ENCODE measurements around the gene AKAP13.
A peak's percentile ranks its signal among the peaks of the same experiment; 100 is the strongest.
"Not testable (repeated sequence)": the region's sequence is repeated elsewhere in the genome, so short reads cannot be mapped to it uniquely, and the experiment has no call there.

The AKAP13 gene

DNA sequence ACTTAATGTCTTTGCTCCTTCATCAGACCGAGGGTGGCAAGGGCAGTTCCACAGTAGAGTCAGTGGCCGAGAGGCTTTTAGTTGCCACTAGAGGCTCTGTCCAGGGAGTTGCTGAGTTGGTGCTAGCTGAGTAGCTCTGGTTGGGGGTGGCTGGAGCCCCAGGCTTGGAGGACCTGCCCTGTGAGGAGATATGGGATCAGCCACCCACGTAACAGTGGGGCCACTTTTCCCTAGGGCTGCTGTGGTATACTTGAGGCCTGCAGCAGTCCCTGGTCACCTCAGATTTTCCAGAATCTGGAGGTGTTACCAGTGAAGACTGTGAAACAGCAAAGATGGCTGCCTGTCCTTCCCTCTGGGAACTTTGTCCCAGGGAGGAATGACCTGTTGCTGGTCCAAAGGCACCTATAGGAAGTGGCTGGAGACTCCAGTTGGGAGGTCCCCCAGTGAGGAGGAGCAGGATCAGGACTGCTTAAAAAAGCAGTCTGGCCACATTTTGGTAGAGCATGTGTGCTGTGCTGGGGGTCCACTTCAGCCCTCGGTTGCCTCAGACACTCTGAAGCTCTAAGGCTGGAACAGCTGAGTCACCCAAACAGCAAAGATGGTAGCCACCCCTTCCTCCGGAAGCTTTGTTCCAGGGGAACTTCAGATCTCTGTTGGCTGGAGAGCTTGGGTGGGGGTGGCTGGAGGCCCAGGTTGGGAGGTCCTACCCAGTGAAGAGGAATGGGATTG lies 72.9 kb downstream of the AKAP13 start:
- no peak for DNase-seq

DNA sequence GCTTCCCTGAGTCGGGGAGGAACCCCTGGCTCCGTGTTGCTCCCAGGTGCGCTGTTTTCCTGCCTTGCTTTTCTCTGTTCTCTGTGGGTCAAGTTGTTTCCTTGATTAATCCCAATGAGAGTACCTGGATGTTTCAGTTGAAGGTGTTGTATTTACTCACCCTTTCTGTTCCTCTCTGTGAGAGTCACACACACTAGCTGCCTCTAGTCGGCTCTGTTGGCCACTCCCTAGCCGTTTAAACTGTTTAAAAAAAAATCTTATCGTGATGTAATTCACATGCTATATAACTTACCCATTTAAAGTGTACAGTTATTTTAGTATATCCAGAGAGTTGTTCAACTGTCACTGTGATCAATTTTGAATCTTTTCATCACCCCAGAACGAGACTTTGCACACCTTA lies 74.0 kb downstream of the AKAP13 start:
- DNase-seq: no peak

DNA sequence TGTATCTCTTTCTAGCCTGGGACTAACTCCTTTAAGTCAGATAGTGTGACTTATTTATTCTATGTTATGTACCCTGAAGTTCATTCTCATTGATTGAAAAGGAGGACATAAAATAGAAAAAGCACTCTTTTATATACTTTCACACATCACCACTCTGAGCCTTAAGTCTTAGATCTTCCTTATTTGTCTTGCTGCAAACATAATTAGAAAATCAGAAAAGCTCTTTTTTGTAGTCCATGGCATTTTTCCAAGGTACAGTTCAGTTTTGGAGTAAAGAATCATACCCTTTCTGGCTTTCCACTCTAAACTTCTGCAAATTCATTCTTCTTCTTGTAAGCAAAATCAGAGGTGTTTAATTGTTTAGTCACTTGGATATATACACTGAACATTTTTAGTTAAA lies 75.5 kb downstream of the AKAP13 start:
- DNase-seq: no peak

- no peak for DNase-seq
Observed at GRCh38 chr15:85456798-85457197, 76.4 kb downstream of the AKAP13 start.

DNA sequence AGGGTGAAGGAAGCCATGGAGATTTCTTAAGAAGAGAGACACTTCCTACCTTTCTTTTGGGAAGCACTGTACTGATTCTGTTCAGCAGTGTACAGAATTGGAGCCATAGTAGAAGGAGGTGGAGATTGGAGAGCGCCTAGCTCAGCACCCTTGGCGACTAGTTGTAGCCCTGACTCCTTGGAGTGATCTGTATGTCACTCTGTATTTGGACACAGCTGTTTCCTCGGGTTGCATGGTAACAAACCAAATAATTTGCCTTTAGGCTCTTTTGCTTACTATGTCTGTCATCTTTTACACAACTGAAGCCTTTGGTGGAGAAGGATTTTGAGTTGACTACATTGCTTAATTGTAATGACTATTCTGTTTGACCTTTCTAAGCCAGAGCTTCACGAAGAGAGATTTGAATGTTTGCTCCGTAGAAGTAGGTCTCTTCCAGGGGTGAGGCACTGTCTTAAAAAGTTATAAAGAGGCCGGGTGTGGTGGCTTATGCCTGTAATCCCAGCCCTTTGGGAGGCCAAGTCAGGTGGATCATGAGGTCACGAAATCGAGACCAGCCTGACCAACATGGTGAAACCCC lies 77.1 kb downstream of the AKAP13 start:
- DNase-seq: no peak

GRCh38 chr15:85458764-85459163 lies 78.4 kb downstream of the AKAP13 start:
- DNase-seq: no peak

- DNase-seq: no peak
Observed at GRCh38 chr15:85462029-85462428, 81.6 kb downstream of the AKAP13 start.

GRCh38 chr15:85463276-85463892 lies 83.0 kb downstream of the AKAP13 start:
- no peak for DNase-seq

GRCh38 chr15:85463976-85464375 lies 83.6 kb downstream of the AKAP13 start:
- DNase-seq: no peak

DNA sequence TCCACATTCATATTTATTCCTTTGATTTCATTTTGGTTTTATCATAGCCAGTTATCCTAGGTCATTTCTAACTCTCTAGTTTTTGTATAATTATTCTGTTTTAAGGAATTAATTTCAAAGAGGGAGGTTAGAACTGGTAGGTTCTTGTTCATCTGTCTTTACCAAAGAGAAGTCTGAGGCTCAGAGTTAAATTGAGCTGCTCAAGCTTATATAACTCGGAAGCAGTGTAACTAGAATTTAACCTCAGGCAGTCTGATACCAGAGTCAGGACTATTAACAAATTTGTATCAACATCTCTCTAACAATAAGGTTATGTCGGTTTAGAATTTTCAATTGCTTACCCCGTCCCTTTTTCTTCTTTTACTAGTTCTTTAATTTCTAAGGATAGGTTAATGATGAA lies 84.1 kb downstream of the AKAP13 start:
- DNase-seq: no peak

GRCh38 chr15:85470563-85471271 lies 90.3 kb downstream of the AKAP13 start:
- no peak for DNase-seq

- DNase-seq: no peak
Observed at GRCh38 chr15:85472349-85472748, 91.9 kb downstream of the AKAP13 start.

- DNase-seq: no peak
Observed at GRCh38 chr15:85473455-85473854, 93.1 kb downstream of the AKAP13 start.

DNA sequence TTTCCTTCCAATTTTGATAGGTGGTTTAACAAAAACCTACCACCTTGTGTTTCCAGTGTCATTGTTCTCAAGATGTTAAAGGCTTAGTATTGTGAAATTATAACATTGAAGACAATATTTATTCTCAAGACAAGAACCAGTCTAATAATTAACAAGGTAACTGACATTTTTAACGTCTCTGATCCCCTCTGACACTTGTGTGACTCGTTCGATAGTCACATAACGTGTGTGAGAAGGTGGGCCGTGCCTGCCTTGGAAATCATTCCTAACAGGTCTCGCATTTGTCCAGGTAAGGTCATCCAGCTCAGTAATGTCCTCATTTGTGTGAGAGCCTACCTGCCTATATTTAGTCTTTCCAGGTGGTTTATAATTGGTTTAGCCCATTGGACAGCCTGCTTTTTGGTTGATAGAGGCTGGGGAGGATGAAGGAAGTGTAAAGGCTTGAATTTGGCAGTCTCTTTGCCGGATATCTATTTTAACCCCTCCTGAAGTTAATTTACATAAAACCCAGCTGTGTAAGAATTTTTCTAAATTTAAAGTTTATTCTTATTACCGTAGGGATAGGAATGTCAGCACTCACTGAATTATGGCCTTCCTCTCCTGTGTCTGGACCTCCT lies 94.4 kb downstream of the AKAP13 start:
- no peak for DNase-seq

DNA sequence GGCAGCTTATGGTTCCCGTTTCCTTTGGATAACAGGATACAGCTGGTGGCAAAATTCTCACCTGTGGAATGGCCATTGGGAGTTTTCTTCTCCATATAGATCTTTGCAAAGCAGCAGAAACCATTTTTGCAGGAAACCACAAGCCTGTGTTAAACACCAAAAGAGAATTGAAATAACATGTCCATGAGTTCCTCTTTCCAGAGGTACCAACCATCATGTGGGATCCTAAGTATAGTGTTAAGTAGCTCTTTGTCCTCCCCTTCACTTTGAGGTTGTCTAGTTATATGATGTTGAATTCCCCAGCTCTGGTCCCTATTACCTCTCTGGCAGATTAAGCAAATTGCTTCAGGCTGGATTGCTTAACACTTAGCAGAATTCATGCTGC lies 94.9 kb downstream of the AKAP13 start:
- peak; percentile 72 for DNase-seq

- DNase-seq: no peak
Observed at GRCh38 chr15:85475711-85476110, 95.3 kb downstream of the AKAP13 start.

GRCh38 chr15:85477061-85477460 lies 96.7 kb downstream of the AKAP13 start:
- no peak for DNase-seq

DNA sequence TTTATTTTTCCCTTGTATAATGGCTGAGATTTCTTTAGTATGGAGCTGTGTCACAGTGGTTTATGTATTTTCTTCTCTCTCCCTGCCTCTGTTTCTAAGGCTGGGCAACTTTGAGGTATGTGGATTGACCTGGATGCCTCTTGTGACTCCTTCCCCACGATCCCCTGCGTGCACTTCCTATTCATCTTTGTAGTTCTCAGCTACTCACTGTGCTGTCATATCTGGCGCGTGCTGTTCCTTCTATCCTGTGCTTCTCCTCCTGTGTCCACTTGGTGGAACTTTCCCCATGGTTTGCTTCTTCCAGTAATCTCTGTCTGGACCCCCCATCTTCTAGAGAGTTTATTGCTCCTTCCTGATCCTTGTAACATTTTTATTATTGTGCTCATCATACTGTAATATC lies 97.3 kb downstream of the AKAP13 start:
- DNase-seq: no peak

DNA sequence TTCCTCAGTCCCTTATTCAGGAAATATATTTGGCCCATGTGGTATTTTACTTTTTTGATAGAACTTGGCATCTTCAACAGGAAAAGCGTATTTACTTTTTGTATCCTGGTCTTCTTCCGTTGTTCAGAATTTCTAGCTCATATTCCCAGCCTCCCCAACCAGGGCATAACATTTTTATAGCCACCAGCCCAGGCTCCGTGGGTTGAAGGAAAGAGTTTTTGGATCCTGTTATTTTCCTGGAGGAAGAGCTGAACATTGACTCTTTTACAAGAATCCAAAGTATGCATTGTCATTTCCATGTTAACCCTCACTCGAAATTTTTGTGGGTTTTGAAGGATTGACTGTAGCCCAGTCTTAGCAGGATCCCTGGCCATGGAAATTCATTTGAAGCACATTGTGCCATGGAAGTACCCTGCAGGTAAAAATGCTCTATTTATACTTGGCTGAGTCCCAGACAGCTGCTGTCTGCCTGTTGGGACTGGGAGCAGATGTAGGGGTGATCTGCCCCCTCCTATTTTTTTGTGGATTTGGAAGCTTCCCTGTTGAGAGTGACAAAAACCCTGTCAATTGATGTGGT lies 98.8 kb downstream of the AKAP13 start:
- no peak for DNase-seq

DNA sequence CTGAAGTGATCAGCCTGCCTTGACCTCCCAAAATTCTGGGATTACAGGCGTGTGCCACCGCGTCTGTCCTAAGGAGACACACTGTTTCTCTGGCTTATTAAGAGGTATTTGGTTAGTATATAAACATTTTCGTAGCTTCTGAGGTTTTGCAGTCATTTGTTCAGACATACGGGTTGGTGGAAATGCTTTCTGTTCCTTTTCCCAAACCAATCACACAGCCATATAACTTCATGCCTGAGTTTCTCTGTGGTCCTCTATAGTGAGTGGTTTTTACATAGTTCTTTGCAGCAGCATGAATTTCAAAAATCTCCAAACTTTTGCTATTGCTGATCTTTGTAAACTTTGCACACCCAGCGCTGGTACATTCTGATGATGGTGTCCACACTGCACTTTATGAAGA lies 100.5 kb downstream of the AKAP13 start:
- no peak for DNase-seq

DNA sequence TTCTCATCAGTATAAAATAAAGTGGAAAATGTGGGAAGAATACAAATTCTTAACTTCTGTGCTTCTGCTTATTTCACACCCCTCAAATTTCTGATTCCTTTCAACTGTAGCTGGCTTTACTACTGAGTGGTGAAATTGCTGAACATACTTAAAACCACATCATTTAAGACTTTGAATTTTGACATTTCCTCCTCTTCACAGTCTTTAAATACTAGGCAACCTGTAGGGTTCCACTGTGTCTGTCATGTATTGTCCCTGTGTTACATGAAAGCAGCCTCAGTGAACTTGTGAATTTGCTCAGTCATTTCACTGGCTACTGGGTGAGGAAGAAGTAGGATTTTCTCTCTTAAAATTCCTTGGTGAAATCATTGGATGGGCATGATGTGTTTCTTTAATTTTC lies 101.1 kb downstream of the AKAP13 start:
- not testable (repeated sequence) for DNase-seq

DNA sequence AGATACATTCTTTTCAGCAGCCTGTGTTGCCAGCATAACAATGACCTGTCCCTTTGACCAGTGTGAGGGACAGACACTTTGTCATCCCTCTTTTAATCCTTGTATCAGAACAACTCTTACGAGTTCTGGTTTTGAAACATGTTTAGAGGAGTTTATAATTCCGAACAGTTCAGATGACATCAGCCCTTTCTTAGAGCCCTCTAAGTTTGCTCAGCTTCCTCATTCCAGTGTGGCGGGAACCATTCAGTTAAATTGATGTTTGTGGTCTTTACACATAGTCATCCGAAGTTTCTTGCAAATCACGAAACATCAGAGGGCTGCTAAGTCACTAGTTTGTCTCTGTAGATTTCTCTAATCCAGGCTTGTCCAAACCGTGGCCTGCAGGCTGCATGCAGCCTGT lies 102.5 kb downstream of the AKAP13 start:
- peak; percentile 39 for DNase-seq

DNA sequence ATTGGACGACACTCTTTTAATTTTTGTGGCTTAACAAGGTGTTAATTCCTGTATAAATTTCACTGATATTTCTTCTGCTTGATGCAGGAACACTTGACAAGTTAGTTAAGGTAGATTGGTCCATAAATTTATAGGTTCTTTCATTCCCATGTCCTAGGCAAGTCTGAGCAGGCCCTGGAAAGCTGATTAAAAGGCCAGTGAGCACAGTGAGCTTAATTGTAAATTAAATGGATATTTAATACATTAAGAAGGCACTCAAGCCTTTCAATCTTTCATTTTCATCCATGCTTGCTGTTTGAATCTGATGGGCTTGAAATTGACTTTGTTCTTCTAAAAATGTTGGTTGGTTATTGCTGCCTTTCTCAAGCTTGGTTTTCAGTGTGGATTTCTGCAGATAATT lies 103.6 kb downstream of the AKAP13 start:
- DNase-seq: not testable (repeated sequence)
